RCC 7860 (cell line): ENCODE data around the gene ZNF135.

ENCODE experiments used
- DNase-seq: peaks from one replicate; pipeline ENCODE4 v3.0.0-alpha.2; 2015; ENCODE audit warnings: low spot score
- FAIRE-seq: peaks from 2 replicates; lab custom pipeline; 2012; peaks lifted over from hg19 to GRCh38; lab: Jason Lieb, UNC

ZNF135 gene

GRCh38 chr19:58045411-58046050 is 13.6 kb upstream of the ZNF135 start:
- FAIRE-seq: no peak

GRCh38 chr19:58046856-58047255 is 12.2 kb upstream of the ZNF135 start:
- DNase-seq (no peak), FAIRE-seq (no peak)

More at GRCh38 chr19:58045411-58046050, 13.6 kb upstream of the ZNF135 start:
- no peak for DNase-seq

GRCh38 chr19:58047672-58048071 is 11.4 kb upstream of the ZNF135 start:
- DNase-seq: no peak
- FAIRE-seq: no peak

- FAIRE-seq (no peak), DNase-seq (no peak)
Measured at GRCh38 chr19:58052256-58052655, 6.8 kb upstream of the ZNF135 start.

GRCh38 chr19:58053480-58054156 is 5.5 kb upstream of the ZNF135 start:
- DNase-seq (no peak), FAIRE-seq (no peak)

GRCh38 chr19:58054901-58055874 is 3.9 kb upstream of the ZNF135 start:
- no peak for FAIRE-seq
- DNase-seq: no peak

- FAIRE-seq: no peak
- no peak for DNase-seq
Measured at GRCh38 chr19:58056261-58056660, 2.8 kb upstream of the ZNF135 start.

GRCh38 chr19:58056861-58057260 is 2.2 kb upstream of the ZNF135 start:
- DNase-seq: no peak
- FAIRE-seq: no peak

GRCh38 chr19:58058467-58058866 is 615 bp upstream of the ZNF135 start:
- DNase-seq (no peak), FAIRE-seq (no peak)

GRCh38 chr19:58059671-58060078 is 593 bp downstream of the ZNF135 start:
- FAIRE-seq (no peak), DNase-seq (no peak)

GRCh38 chr19:58060231-58060630 is 1.1 kb downstream of the ZNF135 start:
- DNase-seq (no peak), FAIRE-seq (no peak)

- FAIRE-seq: no peak
- DNase-seq: no peak
Measured at GRCh38 chr19:58063712-58064111, 4.6 kb downstream of the ZNF135 start.

- DNase-seq: no peak
- FAIRE-seq: no peak
Measured at GRCh38 chr19:58067240-58067912, 8.3 kb downstream of the ZNF135 start.

- DNase-seq (no peak), FAIRE-seq (no peak)
Measured at GRCh38 chr19:58079792-58080191, 20.7 kb downstream of the ZNF135 start.

- DNase-seq: no peak
- no peak for FAIRE-seq
Measured at GRCh38 chr19:58083021-58083420, 23.9 kb downstream of the ZNF135 start.

- FAIRE-seq (no peak), DNase-seq (no peak)
Measured at GRCh38 chr19:58084596-58085347, 25.7 kb downstream of the ZNF135 start.

GRCh38 chr19:58085348-58085875 is 26.3 kb downstream of the ZNF135 start:
- DNase-seq (no peak), FAIRE-seq (no peak)

GRCh38 chr19:58086825-58087710 is 28.0 kb downstream of the ZNF135 start:
- DNase-seq (no peak), FAIRE-seq (no peak)

- FAIRE-seq: no peak
- DNase-seq: no peak
Measured at GRCh38 chr19:58088521-58089052, 29.5 kb downstream of the ZNF135 start.
